Measurements from ENCODE around the gene DPP6. TPM values are rescaled to one million over a fixed set of nuclear protein-coding genes. Genes with fewer than 3 reads are reported as not detected.

Gene DPP6
- total and polyA plus RNA-seq, 9 of the 15 experiments (the other 6 are each of a cell fraction or from before 2014, with no cell fraction given): not detected

DNA sequence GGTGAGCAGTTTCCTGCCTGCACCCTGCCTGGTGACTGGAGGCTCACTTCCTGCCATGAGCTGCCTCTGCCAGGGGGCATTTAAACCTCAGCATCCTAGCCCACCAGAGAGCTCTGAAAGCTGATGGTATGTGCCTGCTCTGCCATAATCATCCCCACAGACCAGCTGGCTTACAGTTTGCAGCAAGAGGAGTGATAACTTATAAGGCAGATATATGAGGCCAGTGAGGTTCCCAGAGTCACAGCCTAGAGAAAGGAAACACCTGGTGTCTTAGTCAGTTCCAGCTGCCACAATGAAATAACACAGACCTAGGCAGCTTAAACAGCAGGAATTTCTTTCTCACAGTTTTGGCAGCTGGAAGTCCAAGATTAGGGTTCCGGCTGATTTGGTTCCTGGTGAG lies 718.8 kb downstream of the DPP6 start:
- H3K27ac ChIP-seq (ENCODE audit: extremely low read depth, low read depth, low read length): no peak overlapping the region
- ChIA-PET CTCF (ENCODE audit: low intra/inter-chr PET ratio) (no interaction called here), POLR2A (no interaction called here)
- no peak for FAIRE-seq
- DNase-seq (ENCODE audit: extremely low read depth in 1 of 4, low spot score in 3 of 4): no peak
- no peak overlapping the region for H3K4me3 ChIP-seq
- H3K9me1 ChIP-seq (ENCODE audit: control insufficient read depth, insufficient read depth, low read length): no peaks in the 10 kb centered on the region
- no peaks in the 10 kb centered on the region for H3K79me2 ChIP-seq (ENCODE audit: control insufficient read depth, insufficient read depth, low read length)
- no peaks in the 10 kb centered on the region; the same call in 1 of the 2 replicates for H3K9me3 ChIP-seq (replicated peaks; ENCODE audit: control insufficient read depth, insufficient read depth, low read depth, low read length)
- H4K20me1 ChIP-seq (replicated peaks; ENCODE audit: control insufficient read depth, insufficient read depth, low read length): no peaks in the 10 kb centered on the region
- TF ChIP-seq, protein P1, sequence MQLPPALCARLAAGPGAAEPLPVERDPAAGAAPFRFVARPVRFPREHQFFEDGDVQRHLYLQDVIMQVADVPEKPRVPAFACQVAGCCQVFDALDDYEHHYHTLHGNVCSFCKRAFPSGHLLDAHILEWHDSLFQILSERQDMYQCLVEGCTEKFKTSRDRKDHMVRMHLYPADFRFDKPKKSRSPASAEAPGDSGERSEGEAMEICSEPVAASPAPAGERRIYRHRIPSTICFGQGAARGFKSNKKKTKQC (CRISPR knock-in tag; IDR thresholded peaks at IDR 0.05): no peak
- TF ChIP-seq GATAD2A (IDR thresholded peaks at IDR 0.05) (no peak), ZNF311 (CRISPR knock-in tag; IDR thresholded peaks at IDR 0.05) (no peak)
- TF ChIP-seq, protein P2, sequence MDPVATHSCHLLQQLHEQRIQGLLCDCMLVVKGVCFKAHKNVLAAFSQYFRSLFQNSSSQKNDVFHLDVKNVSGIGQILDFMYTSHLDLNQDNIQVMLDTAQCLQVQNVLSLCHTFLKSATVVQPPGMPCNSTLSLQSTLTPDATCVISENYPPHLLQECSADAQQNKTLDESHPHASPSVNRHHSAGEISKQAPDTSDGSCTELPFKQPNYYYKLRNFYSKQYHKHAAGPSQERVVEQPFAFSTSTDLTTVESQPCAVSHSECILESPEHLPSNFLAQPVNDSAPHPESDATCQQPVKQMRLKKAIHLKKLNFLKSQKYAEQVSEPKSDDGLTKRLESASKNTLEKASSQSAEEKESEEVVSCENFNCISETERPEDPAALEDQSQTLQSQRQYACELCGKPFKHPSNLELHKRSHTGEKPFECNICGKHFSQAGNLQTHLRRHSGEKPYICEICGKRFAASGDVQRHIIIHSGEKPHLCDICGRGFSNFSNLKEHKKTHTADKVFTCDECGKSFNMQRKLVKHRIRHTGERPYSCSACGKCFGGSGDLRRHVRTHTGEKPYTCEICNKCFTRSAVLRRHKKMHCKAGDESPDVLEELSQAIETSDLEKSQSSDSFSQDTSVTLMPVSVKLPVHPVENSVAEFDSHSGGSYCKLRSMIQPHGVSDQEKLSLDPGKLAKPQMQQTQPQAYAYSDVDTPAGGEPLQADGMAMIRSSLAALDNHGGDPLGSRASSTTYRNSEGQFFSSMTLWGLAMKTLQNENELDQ (CRISPR knock-in tag; IDR thresholded peaks at IDR 0.05; ENCODE audit: borderline replicate concordance): no peak
- BruUV-seq (replicated peaks): no TSS peak
- peaks cover 3 to 41% of the 10 kb centered on the region in 2 experiments; a peak in 4 of 5 replicates for H3K27me3 ChIP-seq (ENCODE audit: control insufficient read depth in 2 of 2, insufficient read depth in 2 of 2, low read length in 2 of 2)
- H3K4me1 ChIP-seq (replicated peaks in 1 of 2; ENCODE audit: control insufficient read depth in 2 of 2, insufficient read depth in 2 of 2, low read length in 2 of 2): peaks cover 0 to 3% of the 10 kb centered on the region in 2 experiments; a peak in 1 of 5 replicates
- no peak for ATAC-seq
- no peak overlapping the region for H3K4me2 ChIP-seq (ENCODE audit: insufficient read depth, low read length)
- H2AFZ ChIP-seq (ENCODE audit: low read depth, low read length): no peak overlapping the region
- 0% methylated on average over 1 of the region's 1 CpG for WGBS (ENCODE audit: insufficient coverage, low coverage, missing lambda C conversion rate)
- no peak overlapping the region for H3K9ac ChIP-seq (ENCODE audit: insufficient read depth in 1 of 2, low read depth in 2 of 2, low read length in 2 of 2)
- H3K36me3 ChIP-seq (ENCODE audit: control insufficient read depth, insufficient read depth, low read length): no peaks in the 10 kb centered on the region
- in situ Hi-C loops (cut with MboI) (no loop called here), intact Hi-C loops (cut with micrococcal nuclease) (no loop called here)
